ENCODE measurements around the gene TMEM51.

GRCh38 chr1:15174615-15174983 lies 21.1 kb downstream of the TMEM51 start:
- TF ChIP-seq, protein P1, sequence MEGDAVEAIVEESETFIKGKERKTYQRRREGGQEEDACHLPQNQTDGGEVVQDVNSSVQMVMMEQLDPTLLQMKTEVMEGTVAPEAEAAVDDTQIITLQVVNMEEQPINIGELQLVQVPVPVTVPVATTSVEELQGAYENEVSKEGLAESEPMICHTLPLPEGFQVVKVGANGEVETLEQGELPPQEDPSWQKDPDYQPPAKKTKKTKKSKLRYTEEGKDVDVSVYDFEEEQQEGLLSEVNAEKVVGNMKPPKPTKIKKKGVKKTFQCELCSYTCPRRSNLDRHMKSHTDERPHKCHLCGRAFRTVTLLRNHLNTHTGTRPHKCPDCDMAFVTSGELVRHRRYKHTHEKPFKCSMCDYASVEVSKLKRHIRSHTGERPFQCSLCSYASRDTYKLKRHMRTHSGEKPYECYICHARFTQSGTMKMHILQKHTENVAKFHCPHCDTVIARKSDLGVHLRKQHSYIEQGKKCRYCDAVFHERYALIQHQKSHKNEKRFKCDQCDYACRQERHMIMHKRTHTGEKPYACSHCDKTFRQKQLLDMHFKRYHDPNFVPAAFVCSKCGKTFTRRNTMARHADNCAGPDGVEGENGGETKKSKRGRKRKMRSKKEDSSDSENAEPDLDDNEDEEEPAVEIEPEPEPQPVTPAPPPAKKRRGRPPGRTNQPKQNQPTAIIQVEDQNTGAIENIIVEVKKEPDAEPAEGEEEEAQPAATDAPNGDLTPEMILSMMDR (IDR thresholded peaks at IDR 0.05) = no peak
- TF ChIP-seq EP300 (IDR thresholded peaks at IDR 0.05) = no peak
